Ishikawa (cell line): ENCODE data around the gene NSDHL.

Source experiments
- CEBPB ChIP-seq: IDR thresholded peaks from 2 replicates; pipeline ENCODE4 v1.6.1; 2012
- CREB1 ChIP-seq: IDR thresholded peaks from 2 replicates; pipeline ENCODE4 v1.6.1; 2012; ENCODE audit warnings: low read depth
- EGR1 ChIP-seq: IDR thresholded peaks from 2 replicates; pipeline ENCODE4 v1.6.1; 2012
- EP300 ChIP-seq: IDR thresholded peaks from 2 replicates; pipeline ENCODE4 v1.6.1; 2012; ENCODE audit warnings: borderline replicate concordance
- FOXM1 ChIP-seq: IDR thresholded peaks from 2 replicates; pipeline ENCODE4 v1.6.1; 2012; ENCODE audit warnings: low read depth, borderline replicate concordance
- MAX ChIP-seq: IDR thresholded peaks from 2 replicates; pipeline ENCODE4 v1.6.1; 2012
- NFIC ChIP-seq: IDR thresholded peaks from 2 replicates; pipeline ENCODE4 v1.6.1; 2012
- RAD21 ChIP-seq: IDR thresholded peaks from 2 replicates; pipeline ENCODE4 v1.6.1; 2012; ENCODE audit warnings: low read depth
- REST ChIP-seq: IDR thresholded peaks from 2 replicates; pipeline ENCODE4 v1.6.1; 2012; ENCODE audit warnings: low read depth, mild to moderate bottlenecking
- TAF1 ChIP-seq: IDR thresholded peaks from 2 replicates; pipeline ENCODE4 v1.6.1; 2012; ENCODE audit warnings: low read depth, mild to moderate bottlenecking
- TCF12 ChIP-seq: IDR thresholded peaks from 2 replicates; pipeline ENCODE4 v1.6.1; 2012; ENCODE audit warnings: low read depth
- TEAD4 ChIP-seq: IDR thresholded peaks from 2 replicates; pipeline ENCODE4 v1.6.1; 2012
- USF1 ChIP-seq: IDR thresholded peaks from 2 replicates; pipeline ENCODE4 v1.6.1; 2012
- YY1 ChIP-seq: IDR thresholded peaks from 2 replicates; pipeline ENCODE4 v1.6.1; 2012; ENCODE audit warnings: low read depth
- ZBTB7A ChIP-seq: IDR thresholded peaks from 2 replicates; pipeline ENCODE4 v1.6.1; 2012; ENCODE audit warnings: low read depth

NSDHL gene

DNA sequence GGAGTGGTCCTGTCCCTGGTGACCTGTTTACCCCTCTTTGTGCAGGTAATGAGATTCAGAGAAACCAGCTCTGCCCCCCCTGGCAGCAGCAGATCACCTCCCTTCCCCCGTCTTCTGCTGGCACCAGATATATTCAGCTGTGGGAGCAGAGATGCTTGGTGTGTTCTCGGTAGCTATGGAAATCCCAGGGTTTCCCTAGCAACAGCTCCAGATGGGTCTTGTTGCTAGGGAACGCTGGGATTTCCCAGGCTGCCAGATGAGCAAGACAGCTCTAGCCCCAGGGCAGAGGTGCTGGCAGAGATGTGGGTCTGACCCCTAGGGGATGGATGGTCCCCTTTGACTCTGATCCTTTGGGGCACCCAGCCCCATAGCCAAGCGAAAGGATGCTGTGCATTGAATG, 20.5 kb upstream of the NSDHL start:
- no peak for TF ChIP-seq CREB1
- TF ChIP-seq REST = no peak
- no peak for TF ChIP-seq FOXM1
- TF ChIP-seq EP300 = no peak
- no peak for TF ChIP-seq TEAD4
- TF ChIP-seq RAD21 = no peak
- no peak for TF ChIP-seq ZBTB7A
- no peak for TF ChIP-seq CEBPB
- TF ChIP-seq USF1 = no peak
- TF ChIP-seq TCF12 = no peak
- no peak for TF ChIP-seq YY1

DNA sequence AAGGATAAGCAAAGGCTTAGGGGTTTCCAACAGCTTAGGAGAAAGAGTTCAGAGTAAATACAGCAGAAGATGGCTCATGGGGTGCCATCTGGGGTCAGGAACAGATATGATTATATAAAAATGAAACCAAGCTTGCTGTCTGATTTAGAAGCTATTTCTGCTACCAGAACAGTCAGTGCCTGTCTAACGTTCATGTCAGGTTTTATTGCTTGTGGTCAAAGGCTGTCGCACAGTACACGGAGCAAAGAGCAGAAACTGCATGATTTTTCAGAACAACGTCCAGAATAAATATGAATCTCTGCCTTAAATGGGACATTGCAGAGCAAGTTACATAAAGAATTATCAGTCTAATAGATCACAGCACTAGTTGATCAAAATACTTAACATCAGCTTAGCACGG, 17.7 kb upstream of the NSDHL start:
- no peak for TF ChIP-seq EP300
- no peak for TF ChIP-seq MAX
- TF ChIP-seq YY1 = no peak
- no peak for TF ChIP-seq NFIC
- no peak for TF ChIP-seq CREB1
- TF ChIP-seq ZBTB7A = no peak
- no peak for TF ChIP-seq EGR1
- TF ChIP-seq TEAD4 = no peak
- TF ChIP-seq TCF12 = no peak
- no peak for TF ChIP-seq USF1
- no peak for TF ChIP-seq RAD21
- no peak for TF ChIP-seq TAF1
- TF ChIP-seq FOXM1 = no peak

- TF ChIP-seq NFIC (no peak), CEBPB (no peak), FOXM1 (no peak), TAF1 (no peak), USF1 (no peak), RAD21 (no peak), CREB1 (no peak), YY1 (no peak), MAX (no peak), ZBTB7A (no peak), TCF12 (no peak), EP300 (no peak)
Measured at GRCh38 chrX:152814048-152814447, 16.8 kb upstream of the NSDHL start.

DNA sequence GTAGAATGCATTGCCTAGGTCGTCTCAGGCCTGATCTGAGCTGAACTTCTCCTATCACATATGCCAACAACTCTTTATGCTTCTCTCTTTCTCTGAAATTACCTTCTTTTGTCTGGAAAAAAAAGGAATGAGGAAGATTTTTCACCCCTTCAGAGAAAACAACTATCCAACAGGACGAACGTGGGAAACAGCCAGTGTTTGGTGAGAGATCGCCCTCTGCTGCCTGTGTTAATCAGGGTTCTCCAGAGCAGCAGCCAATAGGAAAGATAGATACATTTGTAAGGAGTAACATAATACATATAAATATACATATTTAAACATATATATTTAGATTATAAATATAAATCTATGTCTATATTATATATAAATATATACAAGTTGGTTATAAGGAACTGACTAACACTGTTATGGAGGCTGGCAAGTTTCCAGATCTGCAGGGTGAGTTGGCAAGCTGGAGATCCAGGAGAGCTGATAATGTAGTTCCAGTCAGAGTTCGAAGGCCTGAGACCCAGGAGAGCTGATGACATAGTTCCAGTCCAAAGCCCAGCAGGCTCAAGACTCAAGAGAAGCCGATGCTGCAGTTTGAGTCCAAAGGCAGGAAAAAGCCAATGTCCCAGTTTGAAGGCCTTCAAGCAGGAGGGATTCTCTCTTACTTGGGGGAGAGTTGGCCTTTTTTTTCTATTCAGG, 13.6 kb upstream of the NSDHL start:
- TF ChIP-seq RAD21 (peak; percentile 50), TAF1 (no peak)

- TF ChIP-seq FOXM1 = no peak
- no peak for TF ChIP-seq YY1
- TF ChIP-seq USF1 = no peak
- TF ChIP-seq TCF12 = no peak
- TF ChIP-seq NFIC = no peak
- TF ChIP-seq TEAD4 = no peak
- no peak for TF ChIP-seq EP300
- TF ChIP-seq CEBPB = no peak
- TF ChIP-seq REST = no peak
- TF ChIP-seq EGR1 = no peak
- TF ChIP-seq CREB1 = no peak
- TF ChIP-seq RAD21 = no peak
- TF ChIP-seq ZBTB7A = no peak
- TF ChIP-seq TAF1 = no peak
- no peak for TF ChIP-seq MAX
Measured at GRCh38 chrX:152818356-152818755, 12.5 kb upstream of the NSDHL start.
